Germinal center (tissue), 1 donor: ENCODE results near the gene SC5D.

ENCODE experiments used
- DNase-seq: peaks from one replicate; pipeline ENCODE4 v3.0.0; 2012; ENCODE audit warnings: mixed read lengths, low spot score

Gene SC5D

DNA sequence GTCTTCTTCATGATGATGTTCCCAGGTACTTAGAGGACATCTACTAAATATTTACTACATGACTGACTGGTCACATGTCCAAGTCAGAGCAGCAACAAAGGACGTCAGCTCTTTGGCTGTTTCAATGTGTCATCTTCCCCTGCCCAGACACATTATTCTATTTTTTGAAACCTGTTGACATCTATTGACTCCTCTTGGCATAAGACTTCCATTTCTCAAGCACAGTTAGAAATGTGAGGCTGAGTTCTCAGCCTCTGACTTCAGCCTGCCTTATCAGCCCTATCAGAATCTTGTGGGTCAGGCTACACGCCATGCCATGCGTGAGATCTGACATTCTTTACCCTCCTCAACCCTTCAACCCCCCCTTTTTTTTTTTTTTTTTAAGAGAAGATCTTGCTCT lies 63.8 kb downstream of the SC5D start:
- no peak for DNase-seq
